Transverse colon (tissue), 4 donors: ENCODE measurements around the gene TBL1XR1. TPM values are rescaled to one million over a fixed set of nuclear protein-coding genes. Genes with fewer than 3 reads are reported as not detected.
A peak's percentile ranks its signal among the peaks of the same experiment; 100 is the strongest.
"Not testable (repeated sequence)": the region's sequence is repeated elsewhere in the genome, so short reads cannot be mapped to it uniquely, and the experiment has no call there.

Source experiments
- DNase-seq: peaks from one replicate; pipeline ENCODE4 v3.0.0-alpha.2; 2019
- H3K27ac ChIP-seq, 4 donors: fragments of 200-600 bp; sonication (generic); 2 replicates each; pipeline ENCODE4 v1.5.1; 2016 to 2018; ENCODE audit warnings: inconsistent platforms in 4 of 4
- H3K27me3 ChIP-seq: fragments of 200-600 bp; sonication (generic); 2 replicates; pipeline ENCODE4 v1.5.1; 2017; ENCODE audit warnings: inconsistent platforms
- H3K36me3 ChIP-seq, 4 donors: fragments of 200-600 bp; sonication (generic); 2 replicates each; pipeline ENCODE4 v1.5.1; 2017 to 2019; ENCODE audit warnings: inconsistent platforms in 4 of 4
- H3K4me1 ChIP-seq, 4 donors: fragments of 200-600 bp; sonication (generic); 2 replicates each; pipeline ENCODE4 v1.5.1; 2017 to 2020; ENCODE audit warnings: inconsistent platforms in 4 of 4
- H3K4me3 ChIP-seq, 4 donors: fragments of 200-600 bp; sonication (generic); 1 replicate in 1 of 4; 2 replicates in 3 of 4; pipeline versions ENCODE4 v1.5.1 to v1.6.1; 2017 to 2019; ENCODE audit warnings: inconsistent platforms in 4 of 4
- H3K9me3 ChIP-seq, 2 donors: fragments of 200-600 bp; sonication (generic); 2 replicates each; pipeline ENCODE4 v1.5.1; 2017 to 2019; ENCODE audit warnings: inconsistent platforms in 2 of 2
- CTCF ChIP-seq, 5 experiments: fragments of 200-600 bp in 3 of 5; fragments of 450-650 bp in 2 of 5; sonication (generic) in 3 of 5; IDR thresholded peaks; 1 replicate in 2 of 5; 2 replicates in 3 of 5; pipeline ENCODE4 v1.5.1; 2016 to 2017; ENCODE audit warnings: antibody characterized with exemption in 5 of 5, inconsistent platforms in 3 of 5, mild to moderate bottlenecking in 2 of 5, moderate library complexity in 1 of 5
- EP300 ChIP-seq: sonication (generic); formaldehyde crosslinking; IDR thresholded peaks from one replicate; pipeline ENCODE4 v1.6.1; 2017; ENCODE audit warnings: antibody characterized with exemption, low read depth
- POLR2A ChIP-seq: fragments of 450-650 bp; IDR thresholded peaks from one replicate; pipeline ENCODE4 v1.6.1; 2016; ENCODE audit warnings: antibody characterized with exemption, mild to moderate bottlenecking, moderate library complexity
- POLR2AphosphoS5 ChIP-seq, 3 donors: sonication (generic); formaldehyde crosslinking; IDR thresholded peaks; one replicate each; pipeline ENCODE4 v1.6.1; 2016; ENCODE audit warnings: antibody characterized with exemption in 3 of 3
- WGBS, 2 donors: methylation state at CpG; one replicate each; pipeline ENCODE4 v1.1.5; 2018; ENCODE audit warnings: low coverage in 1 of 2; 5-methylcytosine and 5-hydroxymethylcytosine counted together
- in situ Hi-C, 4 donors: fragments of 200-750 bp; cut with MboI; loops; one replicate each; pipeline versions ENCODE4 v1.15.0 to v1.15.1; 2017; ENCODE audit warnings: low sequenced_read_pairs in 3 of 4, low pct_ligation_motif_present in 1 of 4, low pct_unique_long_range_greater_than_20kb in 1 of 4
- intact Hi-C: fragments of 100-400 bp; cut with DNase I; formaldehyde crosslinking; loops from one replicate; pipeline ENCODE4 v1.15.1; 2023; ENCODE audit warnings: low total_unique reads
- total RNA-seq, 4 donors: library from RNA; depleted of rRNA; stranded (reverse); fragments of >200 nt; gene quantifications; one replicate each; pipeline ENCODE4 v1.1.0, GENCODE V29; 2016

TBL1XR1 gene
- total RNA-seq, 4 donors from 2014 or later = 39.4 to 131 (median 68.1) TPM

- TF ChIP-seq EP300 (no peak), CTCF (IDR thresholded peaks at IDR 0.05) (no peak), POLR2AphosphoS5 (IDR thresholded peaks at IDR 0.05) (no peak), POLR2A (no peak)
- in situ Hi-C loops (loop anchor here in 1 of 4 donors (10.0 to 25.0 kb wide), 2 partner anchors 87 to 879 kb away; no protein-coding TSS in a partner anchor), intact Hi-C loops (no loop called here)
- Histone ChIP-seq H3K27me3 (no peaks in the 10 kb centered on the region), H3K4me3 (no peak overlapping the region), H3K36me3 (no peaks in the 10 kb centered on the region), H3K9me3 (no peaks in the 10 kb centered on the region), H3K4me1 (peaks cover 2 to 34% (median 17%) of the 10 kb centered on the region in 4 donors), H3K27ac (peak overlapping the region in 3 of 4 donors; percentile 33 to 51 (median 43))
- DNase-seq = no peak
- WGBS, 2 donors = 85 to 94% methylated on average over 4 to 6 of the region's 6 CpGs
These were observed 10.9 kb upstream of the TBL1XR1 start for GRCh38 chr3:177208223-177208622.

- no peak for DNase-seq
- WGBS, 2 donors = 93 to 95% methylated on average over 2 to 4 of the region's 4 CpGs
- Histone ChIP-seq H3K27me3 (no peaks in the 10 kb centered on the region), H3K4me1 (peaks cover under 1 to 26% (median 11%) of the 10 kb centered on the region in 4 donors), H3K36me3 (no peaks in the 10 kb centered on the region), H3K9me3 (no peaks in the 10 kb centered on the region), H3K27ac (no peak overlapping the region), H3K4me3 (no peak overlapping the region)
- no peak for TF ChIP-seq EP300
- in situ Hi-C loops (loop anchor here in 1 of 4 donors (10.0 to 25.0 kb wide), 2 partner anchors 88 to 880 kb away; no protein-coding TSS in a partner anchor), intact Hi-C loops (no loop called here)
These were observed 9.7 kb upstream of the TBL1XR1 start for GRCh38 chr3:177206936-177207335.

GRCh38 chr3:177203689-177204395 is 6.6 kb upstream of the TBL1XR1 start:
- in situ Hi-C loops (loop anchor here in 1 of 4 donors (10.0 to 25.0 kb wide), 2 partner anchors 91 to 883 kb away; no protein-coding TSS in a partner anchor), intact Hi-C loops (no loop called here)
- no peak overlapping the region for H3K27ac ChIP-seq
- 94% methylated on average over 28 of the region's 43 CpGs; no CpG with 5 or more reads in 1 of the 2 donors for WGBS, 2 donors
- TF ChIP-seq POLR2A = no peak
- TF ChIP-seq POLR2AphosphoS5 (IDR thresholded peaks at IDR 0.05) = no peak
- TF ChIP-seq CTCF (IDR thresholded peaks at IDR 0.05) = no peak
- TF ChIP-seq EP300 = no peak
- H3K4me3 ChIP-seq = no peak overlapping the region
- H3K27me3 ChIP-seq = no peaks in the 10 kb centered on the region
- H3K36me3 ChIP-seq = no peaks in the 10 kb centered on the region
- no peaks in the 10 kb centered on the region for H3K9me3 ChIP-seq
- DNase-seq = no peak
- H3K4me1 ChIP-seq = peaks cover 10 to 36% (median 13%) of the 10 kb centered on the region in 4 donors

GRCh38 chr3:177203016-177203415 is 5.7 kb upstream of the TBL1XR1 start:
- in situ Hi-C loops = loop anchor here in 1 of 4 donors (10.0 to 25.0 kb wide), 2 partner anchors 92 to 884 kb away; no protein-coding TSS in a partner anchor
- intact Hi-C loops, H3K36me3 ChIP-seq, H3K4me3 ChIP-seq, H3K9me3 ChIP-seq, H3K27me3 ChIP-seq, H3K27ac ChIP-seq, DNase-seq: not testable (repeated sequence)
- 93 to 100% methylated on average over 3 to 4 of the region's 4 CpGs for WGBS, 2 donors
- H3K4me1 ChIP-seq = peaks cover 16 to 37% (median 17%) of the 10 kb centered on the region in 4 donors

- Histone ChIP-seq H3K27me3 (no peaks in the 10 kb centered on the region), H3K27ac (peak overlapping the region in 3 of 4 donors; percentile 32 to 100 (median 54)), H3K36me3 (no peaks in the 10 kb centered on the region), H3K4me3 (no peak overlapping the region), H3K4me1 (peaks cover 16 to 37% (median 18%) of the 10 kb centered on the region in 4 donors), H3K9me3 (no peaks in the 10 kb centered on the region)
- WGBS, 2 donors = 67 to 70% methylated on average over 7 to 8 of the region's 8 CpGs
- DNase-seq = peak; percentile 42
- intact Hi-C loops (no loop called here), in situ Hi-C loops (loop anchor here in 1 of 4 donors (10.0 to 25.0 kb wide), 2 partner anchors 93 to 885 kb away; no protein-coding TSS in a partner anchor)
- TF ChIP-seq POLR2A = no peak
- peak in 1 of 3 donors; percentile 49 for TF ChIP-seq POLR2AphosphoS5 (IDR thresholded peaks at IDR 0.05)
- TF ChIP-seq EP300 = no peak
- no peak for TF ChIP-seq CTCF (IDR thresholded peaks at IDR 0.05)
These were observed 4.6 kb upstream of the TBL1XR1 start for GRCh38 chr3:177201700-177202397.
